ENCODE results near the gene LRMDA. TPM values are rescaled to one million over a fixed set of nuclear protein-coding genes. Genes with fewer than 3 reads are reported as not detected.

Gene LRMDA
- total and polyA plus RNA-seq, 2 of the 8 experiments (the other 6 are each of a cell fraction or from before 2014, with no cell fraction given), result 0.86 to 2.8 TPM

DNA sequence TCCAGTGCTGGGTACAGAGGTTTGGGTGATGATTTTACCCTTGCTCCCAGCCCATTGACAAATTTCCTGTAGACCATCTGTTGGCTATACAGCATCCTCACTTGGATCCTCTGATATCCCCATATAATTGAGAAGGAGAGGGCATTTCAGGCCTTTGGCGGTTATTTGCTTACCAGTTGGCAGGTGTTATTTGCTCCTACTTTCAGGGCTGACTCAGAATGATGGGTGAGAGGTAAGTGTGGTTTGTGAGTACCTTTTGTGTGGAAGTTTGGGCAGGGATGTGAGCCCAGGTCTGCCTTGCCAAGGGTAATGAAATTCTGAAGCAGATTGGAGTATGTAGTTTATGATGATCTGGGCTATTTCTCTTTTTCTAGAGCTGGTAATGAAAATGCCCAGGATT is 93.6 kb downstream of the LRMDA start (continued):
- TF ChIP-seq, protein P1, sequence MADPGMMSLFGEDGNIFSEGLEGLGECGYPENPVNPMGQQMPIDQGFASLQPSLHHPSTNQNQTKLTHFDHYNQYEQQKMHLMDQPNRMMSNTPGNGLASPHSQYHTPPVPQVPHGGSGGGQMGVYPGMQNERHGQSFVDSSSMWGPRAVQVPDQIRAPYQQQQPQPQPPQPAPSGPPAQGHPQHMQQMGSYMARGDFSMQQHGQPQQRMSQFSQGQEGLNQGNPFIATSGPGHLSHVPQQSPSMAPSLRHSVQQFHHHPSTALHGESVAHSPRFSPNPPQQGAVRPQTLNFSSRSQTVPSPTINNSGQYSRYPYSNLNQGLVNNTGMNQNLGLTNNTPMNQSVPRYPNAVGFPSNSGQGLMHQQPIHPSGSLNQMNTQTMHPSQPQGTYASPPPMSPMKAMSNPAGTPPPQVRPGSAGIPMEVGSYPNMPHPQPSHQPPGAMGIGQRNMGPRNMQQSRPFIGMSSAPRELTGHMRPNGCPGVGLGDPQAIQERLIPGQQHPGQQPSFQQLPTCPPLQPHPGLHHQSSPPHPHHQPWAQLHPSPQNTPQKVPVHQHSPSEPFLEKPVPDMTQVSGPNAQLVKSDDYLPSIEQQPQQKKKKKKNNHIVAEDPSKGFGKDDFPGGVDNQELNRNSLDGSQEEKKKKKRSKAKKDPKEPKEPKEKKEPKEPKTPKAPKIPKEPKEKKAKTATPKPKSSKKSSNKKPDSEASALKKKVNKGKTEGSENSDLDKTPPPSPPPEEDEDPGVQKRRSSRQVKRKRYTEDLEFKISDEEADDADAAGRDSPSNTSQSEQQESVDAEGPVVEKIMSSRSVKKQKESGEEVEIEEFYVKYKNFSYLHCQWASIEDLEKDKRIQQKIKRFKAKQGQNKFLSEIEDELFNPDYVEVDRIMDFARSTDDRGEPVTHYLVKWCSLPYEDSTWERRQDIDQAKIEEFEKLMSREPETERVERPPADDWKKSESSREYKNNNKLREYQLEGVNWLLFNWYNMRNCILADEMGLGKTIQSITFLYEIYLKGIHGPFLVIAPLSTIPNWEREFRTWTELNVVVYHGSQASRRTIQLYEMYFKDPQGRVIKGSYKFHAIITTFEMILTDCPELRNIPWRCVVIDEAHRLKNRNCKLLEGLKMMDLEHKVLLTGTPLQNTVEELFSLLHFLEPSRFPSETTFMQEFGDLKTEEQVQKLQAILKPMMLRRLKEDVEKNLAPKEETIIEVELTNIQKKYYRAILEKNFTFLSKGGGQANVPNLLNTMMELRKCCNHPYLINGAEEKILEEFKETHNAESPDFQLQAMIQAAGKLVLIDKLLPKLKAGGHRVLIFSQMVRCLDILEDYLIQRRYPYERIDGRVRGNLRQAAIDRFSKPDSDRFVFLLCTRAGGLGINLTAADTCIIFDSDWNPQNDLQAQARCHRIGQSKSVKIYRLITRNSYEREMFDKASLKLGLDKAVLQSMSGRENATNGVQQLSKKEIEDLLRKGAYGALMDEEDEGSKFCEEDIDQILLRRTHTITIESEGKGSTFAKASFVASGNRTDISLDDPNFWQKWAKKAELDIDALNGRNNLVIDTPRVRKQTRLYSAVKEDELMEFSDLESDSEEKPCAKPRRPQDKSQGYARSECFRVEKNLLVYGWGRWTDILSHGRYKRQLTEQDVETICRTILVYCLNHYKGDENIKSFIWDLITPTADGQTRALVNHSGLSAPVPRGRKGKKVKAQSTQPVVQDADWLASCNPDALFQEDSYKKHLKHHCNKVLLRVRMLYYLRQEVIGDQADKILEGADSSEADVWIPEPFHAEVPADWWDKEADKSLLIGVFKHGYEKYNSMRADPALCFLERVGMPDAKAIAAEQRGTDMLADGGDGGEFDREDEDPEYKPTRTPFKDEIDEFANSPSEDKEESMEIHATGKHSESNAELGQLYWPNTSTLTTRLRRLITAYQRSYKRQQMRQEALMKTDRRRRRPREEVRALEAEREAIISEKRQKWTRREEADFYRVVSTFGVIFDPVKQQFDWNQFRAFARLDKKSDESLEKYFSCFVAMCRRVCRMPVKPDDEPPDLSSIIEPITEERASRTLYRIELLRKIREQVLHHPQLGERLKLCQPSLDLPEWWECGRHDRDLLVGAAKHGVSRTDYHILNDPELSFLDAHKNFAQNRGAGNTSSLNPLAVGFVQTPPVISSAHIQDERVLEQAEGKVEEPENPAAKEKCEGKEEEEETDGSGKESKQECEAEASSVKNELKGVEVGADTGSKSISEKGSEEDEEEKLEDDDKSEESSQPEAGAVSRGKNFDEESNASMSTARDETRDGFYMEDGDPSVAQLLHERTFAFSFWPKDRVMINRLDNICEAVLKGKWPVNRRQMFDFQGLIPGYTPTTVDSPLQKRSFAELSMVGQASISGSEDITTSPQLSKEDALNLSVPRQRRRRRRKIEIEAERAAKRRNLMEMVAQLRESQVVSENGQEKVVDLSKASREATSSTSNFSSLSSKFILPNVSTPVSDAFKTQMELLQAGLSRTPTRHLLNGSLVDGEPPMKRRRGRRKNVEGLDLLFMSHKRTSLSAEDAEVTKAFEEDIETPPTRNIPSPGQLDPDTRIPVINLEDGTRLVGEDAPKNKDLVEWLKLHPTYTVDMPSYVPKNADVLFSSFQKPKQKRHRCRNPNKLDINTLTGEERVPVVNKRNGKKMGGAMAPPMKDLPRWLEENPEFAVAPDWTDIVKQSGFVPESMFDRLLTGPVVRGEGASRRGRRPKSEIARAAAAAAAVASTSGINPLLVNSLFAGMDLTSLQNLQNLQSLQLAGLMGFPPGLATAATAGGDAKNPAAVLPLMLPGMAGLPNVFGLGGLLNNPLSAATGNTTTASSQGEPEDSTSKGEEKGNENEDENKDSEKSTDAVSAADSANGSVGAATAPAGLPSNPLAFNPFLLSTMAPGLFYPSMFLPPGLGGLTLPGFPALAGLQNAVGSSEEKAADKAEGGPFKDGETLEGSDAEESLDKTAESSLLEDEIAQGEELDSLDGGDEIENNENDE (IDR thresholded peaks at IDR 0.05; ENCODE audit: insufficient replicate concordance, low read length), result no peak
- TF ChIP-seq SIX5 (IDR thresholded peaks at IDR 0.05; ENCODE audit: low read depth, low read length) (no peak), HDAC2 (IDR thresholded peaks at IDR 0.05; ENCODE audit: borderline replicate concordance in 1 of 2, low read depth in 2 of 2, low read length in 2 of 2) (no peak), ASH2L (IDR thresholded peaks at IDR 0.05; ENCODE audit: low read length) (no peak), JUND (IDR thresholded peaks at IDR 0.05; ENCODE audit: low read length) (no peak), RFX5 (IDR thresholded peaks at IDR 0.05; ENCODE audit: borderline replicate concordance, low read depth, low read length) (no peak), KDM1A (IDR thresholded peaks at IDR 0.05; ENCODE audit: borderline replicate concordance, low read length) (no peak), TAF7 (optimal IDR thresholded peaks at IDR 0.05; ENCODE audit: borderline replicate concordance, low read depth, low read length) (no peak), PHF8 (conservative IDR thresholded peaks at IDR 0.05; ENCODE audit: low read depth, low read length) (no peak)
- TF ChIP-seq, protein P2, sequence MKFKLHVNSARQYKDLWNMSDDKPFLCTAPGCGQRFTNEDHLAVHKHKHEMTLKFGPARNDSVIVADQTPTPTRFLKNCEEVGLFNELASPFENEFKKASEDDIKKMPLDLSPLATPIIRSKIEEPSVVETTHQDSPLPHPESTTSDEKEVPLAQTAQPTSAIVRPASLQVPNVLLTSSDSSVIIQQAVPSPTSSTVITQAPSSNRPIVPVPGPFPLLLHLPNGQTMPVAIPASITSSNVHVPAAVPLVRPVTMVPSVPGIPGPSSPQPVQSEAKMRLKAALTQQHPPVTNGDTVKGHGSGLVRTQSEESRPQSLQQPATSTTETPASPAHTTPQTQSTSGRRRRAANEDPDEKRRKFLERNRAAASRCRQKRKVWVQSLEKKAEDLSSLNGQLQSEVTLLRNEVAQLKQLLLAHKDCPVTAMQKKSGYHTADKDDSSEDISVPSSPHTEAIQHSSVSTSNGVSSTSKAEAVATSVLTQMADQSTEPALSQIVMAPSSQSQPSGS (IDR thresholded peaks at IDR 0.05; ENCODE audit: low read length), result no peak
